Measurements from ENCODE around the gene SLC12A3.

The SLC12A3 gene

GRCh38 chr16:56895813-56896212 lies 30.8 kb downstream of the SLC12A3 start:
- DNase-seq, result no peak

GRCh38 chr16:56896244-56896643 lies 31.2 kb downstream of the SLC12A3 start:
- DNase-seq, result no peak

- no peak for DNase-seq
Observed at GRCh38 chr16:56897026-56897799, 32.2 kb downstream of the SLC12A3 start.

- no peak for DNase-seq
Observed at GRCh38 chr16:56898847-56899246, 33.8 kb downstream of the SLC12A3 start.

DNA sequence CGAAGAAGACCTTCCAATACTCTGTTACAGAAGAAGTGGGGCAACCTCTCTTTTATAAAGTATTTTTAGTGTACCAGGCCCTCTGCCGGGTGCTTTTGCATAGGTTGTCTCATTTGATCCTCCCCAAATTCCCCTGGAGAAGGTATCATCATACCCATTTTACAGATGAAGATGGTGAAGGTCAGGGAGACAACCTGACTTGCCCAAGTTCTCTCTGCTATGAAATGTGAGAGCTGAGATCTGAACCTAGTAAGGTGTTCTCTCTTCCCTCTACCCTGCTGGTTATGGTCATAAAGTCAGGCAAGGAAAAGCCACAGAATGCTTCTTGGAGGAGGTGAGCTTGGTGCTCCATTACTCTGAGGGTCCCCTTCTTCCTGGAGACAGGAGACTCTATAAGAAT lies 38.9 kb downstream of the SLC12A3 start:
- no peak for DNase-seq

DNA sequence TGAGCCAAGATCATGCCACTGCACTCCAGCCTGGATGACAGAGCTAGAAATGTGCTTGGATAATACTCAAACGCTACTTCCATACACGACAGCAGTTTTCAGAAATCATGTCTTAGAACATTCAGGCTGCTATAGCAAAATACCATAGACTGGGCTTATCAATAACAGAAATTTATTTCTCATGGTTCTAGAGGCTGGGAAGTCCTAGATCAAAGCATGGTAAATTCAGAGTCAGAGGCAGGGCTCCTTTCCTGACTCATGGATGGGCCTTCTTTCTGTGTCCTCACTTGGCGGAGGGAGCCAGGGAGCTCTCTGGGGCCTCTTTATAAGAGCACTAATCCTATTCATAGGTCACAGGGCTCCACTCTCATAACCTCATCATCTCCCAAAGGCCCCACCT lies 42.4 kb downstream of the SLC12A3 start:
- DNase-seq, result no peak

- peak; percentile 52 for DNase-seq
Observed at GRCh38 chr16:56909527-56909979, 44.5 kb downstream of the SLC12A3 start.

GRCh38 chr16:56910112-56910511 lies 45.1 kb downstream of the SLC12A3 start:
- DNase-seq, result no peak

- DNase-seq, result no peak
Observed at GRCh38 chr16:56910654-56911539, 45.9 kb downstream of the SLC12A3 start.

DNA sequence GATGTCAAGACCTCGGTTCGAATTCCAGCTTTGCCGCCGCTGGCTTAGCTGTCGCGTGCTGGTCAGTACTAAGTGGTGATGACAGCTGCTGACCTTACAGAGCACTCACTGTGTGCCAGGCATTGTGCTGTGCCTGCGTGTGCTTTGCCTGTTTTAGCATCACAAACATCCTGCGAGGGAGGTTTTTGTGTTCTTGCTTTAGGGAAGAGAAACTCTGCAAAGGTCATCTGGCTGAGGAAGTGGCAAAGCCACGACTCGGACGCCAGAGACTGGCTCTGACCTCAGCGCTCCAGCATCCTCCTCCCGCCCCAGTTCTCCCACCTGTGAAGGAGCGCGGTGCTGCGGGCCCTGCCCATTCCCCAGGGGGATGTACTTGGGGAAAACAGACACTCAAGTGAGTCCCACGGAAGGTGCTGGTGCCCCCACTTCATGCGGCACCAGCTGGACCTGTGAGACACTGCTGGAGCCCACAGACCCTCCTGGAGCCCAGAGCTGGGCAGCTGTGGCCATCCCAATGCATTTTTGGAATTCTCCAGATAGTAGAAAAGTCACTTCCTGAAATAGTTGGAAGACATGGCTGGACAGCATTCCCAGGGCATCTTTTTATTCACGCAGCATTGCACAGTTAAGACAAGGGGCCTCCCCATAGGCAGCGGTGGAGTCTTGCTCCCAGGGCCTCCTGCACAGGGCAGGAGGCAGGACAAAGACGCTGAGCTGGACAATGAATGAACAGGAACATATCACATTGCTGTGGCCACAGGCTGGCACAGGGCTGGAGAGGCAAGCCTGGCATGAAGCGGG lies 47.0 kb downstream of the SLC12A3 start:
- DNase-seq, result peak; percentile 39

- no peak for DNase-seq
Observed at GRCh38 chr16:56912746-56913708, 48.0 kb downstream of the SLC12A3 start.

DNA sequence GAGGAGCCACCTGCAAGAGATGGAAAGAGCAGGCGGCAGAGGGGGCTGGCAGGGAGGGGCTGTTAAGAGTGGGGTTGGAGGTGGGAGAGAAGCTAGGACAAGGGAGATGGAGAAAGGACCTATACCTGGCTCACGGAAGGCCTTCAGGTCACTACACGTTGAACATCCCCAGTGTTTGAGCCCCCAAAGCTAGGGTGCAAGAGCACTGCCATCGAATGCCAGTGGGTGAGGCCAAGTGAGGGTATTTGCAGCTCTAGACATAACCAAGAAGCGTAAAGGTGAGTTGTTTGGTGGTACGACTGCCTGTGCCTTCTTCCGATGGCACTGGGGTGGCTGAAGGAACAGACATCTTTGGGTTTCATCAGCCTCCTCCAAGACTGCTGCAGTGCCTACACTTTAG lies 49.9 kb downstream of the SLC12A3 start:
- DNase-seq, result no peak

GRCh38 chr16:56915336-56916119 lies 50.5 kb downstream of the SLC12A3 start:
- peak; percentile 67 for DNase-seq

- DNase-seq, result no peak
Observed at GRCh38 chr16:56916571-56917403, 51.8 kb downstream of the SLC12A3 start.

DNA sequence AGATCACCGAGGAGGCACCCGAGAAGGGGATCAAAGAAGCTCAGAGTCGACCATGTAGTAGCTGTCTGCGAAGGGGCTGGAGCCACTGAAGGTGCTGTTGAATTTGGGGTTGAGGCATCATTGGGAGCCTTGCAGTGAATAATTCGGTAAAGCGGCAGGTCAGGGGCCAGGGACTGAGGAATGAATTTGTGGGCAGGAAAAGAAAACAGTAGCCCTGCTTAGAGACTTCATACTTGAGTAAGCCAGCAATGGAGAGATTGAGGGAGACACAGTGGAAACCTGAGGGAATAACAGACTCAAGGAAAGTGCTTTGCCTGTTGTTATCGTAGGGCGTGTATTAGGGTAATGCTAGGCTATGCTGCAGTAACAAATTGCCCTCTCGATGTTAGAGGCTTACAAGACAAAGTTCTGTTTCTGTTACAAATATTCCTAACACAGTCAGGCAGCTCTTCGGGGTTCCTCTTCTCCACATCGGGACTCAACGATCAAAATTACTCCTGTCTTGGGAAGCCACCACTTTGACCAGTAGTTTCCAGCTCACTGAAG lies 53.5 kb downstream of the SLC12A3 start:
- DNase-seq, result no peak

- DNase-seq, result no peak
Observed at GRCh38 chr16:56919099-56919800, 54.2 kb downstream of the SLC12A3 start.

GRCh38 chr16:56921571-56921970 lies 56.6 kb downstream of the SLC12A3 start:
- no peak for DNase-seq

- no peak for DNase-seq
Observed at GRCh38 chr16:56923481-56924091, 58.6 kb downstream of the SLC12A3 start.

DNA sequence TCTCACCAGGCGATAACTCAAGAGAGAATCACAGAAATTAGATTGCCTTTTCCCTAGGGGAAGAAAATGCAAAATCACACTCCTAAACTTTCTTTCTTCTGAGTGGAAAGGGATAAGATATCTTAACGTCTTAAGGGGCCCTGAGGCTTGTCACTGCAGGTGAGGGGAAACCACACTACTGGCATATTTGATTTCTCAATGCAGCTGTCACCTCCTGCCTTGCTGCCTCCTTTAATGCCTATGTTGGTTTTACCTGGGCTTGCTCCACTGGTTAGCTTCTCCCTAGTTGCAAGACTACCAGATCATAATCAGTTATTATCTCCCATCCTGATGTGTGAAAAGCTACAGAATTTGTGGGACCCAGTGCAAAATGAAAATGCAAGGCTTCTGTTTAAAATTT lies 62.5 kb downstream of the SLC12A3 start:
- no peak for DNase-seq
